GM12864 (cell line): ENCODE results near the gene IGFN1.
"Not testable (repeated sequence)": the region's sequence is repeated elsewhere in the genome, so short reads cannot be mapped to it uniquely, and the experiment has no call there.

Experiments
- DNase-seq: peaks from one replicate; pipeline ENCODE4 v3.0.0-alpha.2; 2011; ENCODE audit warnings: low read depth
- H3K4me3 ChIP-seq: 2 replicates; pipeline ENCODE4 v1.5.1; 2011; ENCODE audit warnings: mild to moderate bottlenecking, low read depth, low read length, control low read depth
- TF ChIP-seq, protein P1 (sequence below): IDR thresholded peaks from 2 replicates; pipeline ENCODE4 v1.5.1; 2011; ENCODE audit warnings: low read depth, mild to moderate bottlenecking, moderate library complexity, low read length, control low read depth, inconsistent platforms; ENCODE audit errors: missing control alignments

The IGFN1 gene

DNA sequence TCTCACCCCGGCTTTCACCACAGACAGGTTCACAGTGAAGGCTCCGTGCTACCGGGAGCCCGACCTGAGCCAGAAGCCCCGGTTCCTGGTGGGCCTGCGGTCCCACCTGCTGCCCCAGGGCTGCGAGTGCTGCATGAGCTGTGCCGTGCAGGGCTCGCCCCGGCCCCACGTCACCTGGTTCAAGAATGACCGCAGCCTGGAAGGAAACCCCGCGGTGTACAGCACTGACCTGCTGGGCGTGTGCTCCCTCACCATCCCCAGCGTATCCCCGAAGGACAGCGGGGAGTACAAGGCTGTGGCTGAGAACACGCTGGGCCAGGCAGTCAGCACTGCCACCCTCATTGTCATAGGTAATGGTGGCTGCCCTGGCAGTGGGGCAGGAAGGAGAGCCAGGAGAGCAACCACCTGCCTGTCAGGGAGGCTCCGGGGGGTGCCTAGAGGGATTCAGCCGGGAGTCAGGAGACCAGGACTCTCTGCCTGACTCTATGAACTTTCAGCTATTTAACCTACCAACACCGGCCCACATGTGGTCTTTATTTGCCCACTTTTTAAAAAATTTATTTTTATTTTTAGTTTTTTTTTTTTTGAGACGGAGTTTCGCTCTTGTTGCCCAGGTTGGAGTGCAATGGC is 36.4 kb downstream of the IGFN1 start:
- TF ChIP-seq, protein P1, sequence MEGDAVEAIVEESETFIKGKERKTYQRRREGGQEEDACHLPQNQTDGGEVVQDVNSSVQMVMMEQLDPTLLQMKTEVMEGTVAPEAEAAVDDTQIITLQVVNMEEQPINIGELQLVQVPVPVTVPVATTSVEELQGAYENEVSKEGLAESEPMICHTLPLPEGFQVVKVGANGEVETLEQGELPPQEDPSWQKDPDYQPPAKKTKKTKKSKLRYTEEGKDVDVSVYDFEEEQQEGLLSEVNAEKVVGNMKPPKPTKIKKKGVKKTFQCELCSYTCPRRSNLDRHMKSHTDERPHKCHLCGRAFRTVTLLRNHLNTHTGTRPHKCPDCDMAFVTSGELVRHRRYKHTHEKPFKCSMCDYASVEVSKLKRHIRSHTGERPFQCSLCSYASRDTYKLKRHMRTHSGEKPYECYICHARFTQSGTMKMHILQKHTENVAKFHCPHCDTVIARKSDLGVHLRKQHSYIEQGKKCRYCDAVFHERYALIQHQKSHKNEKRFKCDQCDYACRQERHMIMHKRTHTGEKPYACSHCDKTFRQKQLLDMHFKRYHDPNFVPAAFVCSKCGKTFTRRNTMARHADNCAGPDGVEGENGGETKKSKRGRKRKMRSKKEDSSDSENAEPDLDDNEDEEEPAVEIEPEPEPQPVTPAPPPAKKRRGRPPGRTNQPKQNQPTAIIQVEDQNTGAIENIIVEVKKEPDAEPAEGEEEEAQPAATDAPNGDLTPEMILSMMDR, result no peak
- no peak overlapping the region for H3K4me3 ChIP-seq
- no peak for DNase-seq

DNA sequence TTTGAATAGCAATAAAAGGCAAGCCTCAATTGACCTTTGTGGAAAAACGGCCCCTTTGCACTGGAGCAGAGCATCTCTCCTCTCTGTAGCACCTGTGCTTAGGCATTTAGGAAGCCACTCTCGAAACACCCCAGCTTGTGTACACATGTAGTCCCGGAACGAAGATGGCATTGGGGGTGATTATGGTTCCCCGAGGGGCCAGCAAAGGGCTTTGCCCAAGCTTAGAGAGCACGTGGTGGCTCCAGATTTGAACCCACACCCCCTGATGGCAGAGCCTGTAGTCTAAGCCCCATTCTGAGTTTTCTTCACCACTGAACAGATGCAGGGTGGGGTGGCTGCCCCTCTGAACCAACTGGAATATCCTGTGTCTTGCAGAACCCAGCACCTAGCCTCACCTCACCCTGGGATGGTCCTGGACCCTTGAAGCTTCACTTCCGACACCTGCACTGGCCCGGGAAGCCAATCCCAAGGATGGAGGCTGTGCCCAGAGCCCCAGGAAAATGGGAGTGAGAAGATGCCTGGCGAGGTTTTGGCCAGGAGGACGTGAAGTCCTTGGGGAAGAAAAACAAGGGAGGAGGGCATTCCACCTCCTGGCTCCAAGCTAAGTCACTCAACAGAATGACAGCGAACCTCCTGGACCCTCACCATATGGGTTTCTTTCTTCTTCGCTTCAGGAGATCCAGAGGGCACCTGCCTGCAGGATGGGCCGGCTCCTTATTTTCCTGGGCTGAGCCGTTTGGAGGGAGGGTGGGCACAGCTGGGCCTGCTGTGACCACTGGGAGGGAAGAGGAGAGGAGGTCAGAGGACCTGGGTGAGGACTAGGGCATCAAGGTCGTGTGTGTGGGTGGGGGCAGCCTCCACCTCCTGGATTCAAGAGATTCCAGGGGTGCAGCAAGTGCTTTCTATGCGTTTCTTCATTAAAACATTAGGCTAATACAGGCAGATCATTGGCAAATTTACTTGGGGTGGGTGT is 37.7 kb downstream of the IGFN1 start:
- TF ChIP-seq, protein P1, result no peak
- no peak overlapping the region for H3K4me3 ChIP-seq
- no peak for DNase-seq

DNA sequence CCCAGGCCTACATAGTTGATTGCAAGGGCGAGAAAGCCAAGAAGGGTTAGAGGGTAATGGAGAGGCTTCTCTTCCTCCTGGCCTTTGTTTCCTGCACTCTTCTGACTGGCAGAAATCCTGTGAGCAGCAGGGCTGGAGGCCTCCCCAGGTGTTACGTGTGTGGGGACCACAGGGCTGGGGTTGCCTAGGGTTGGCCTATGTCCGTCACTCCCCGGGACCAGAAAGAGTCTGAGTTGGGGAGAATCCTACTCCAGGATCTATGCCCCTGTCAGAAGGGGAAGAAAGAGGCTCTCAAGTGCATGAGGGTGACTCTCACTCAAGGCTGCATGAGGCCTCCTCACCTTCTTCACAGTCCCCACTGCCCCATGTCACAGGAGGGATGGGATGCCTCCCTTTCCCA is 38.5 kb downstream of the IGFN1 start:
- no peak overlapping the region for H3K4me3 ChIP-seq
- no peak for DNase-seq
- TF ChIP-seq, protein P1, result no peak

DNA sequence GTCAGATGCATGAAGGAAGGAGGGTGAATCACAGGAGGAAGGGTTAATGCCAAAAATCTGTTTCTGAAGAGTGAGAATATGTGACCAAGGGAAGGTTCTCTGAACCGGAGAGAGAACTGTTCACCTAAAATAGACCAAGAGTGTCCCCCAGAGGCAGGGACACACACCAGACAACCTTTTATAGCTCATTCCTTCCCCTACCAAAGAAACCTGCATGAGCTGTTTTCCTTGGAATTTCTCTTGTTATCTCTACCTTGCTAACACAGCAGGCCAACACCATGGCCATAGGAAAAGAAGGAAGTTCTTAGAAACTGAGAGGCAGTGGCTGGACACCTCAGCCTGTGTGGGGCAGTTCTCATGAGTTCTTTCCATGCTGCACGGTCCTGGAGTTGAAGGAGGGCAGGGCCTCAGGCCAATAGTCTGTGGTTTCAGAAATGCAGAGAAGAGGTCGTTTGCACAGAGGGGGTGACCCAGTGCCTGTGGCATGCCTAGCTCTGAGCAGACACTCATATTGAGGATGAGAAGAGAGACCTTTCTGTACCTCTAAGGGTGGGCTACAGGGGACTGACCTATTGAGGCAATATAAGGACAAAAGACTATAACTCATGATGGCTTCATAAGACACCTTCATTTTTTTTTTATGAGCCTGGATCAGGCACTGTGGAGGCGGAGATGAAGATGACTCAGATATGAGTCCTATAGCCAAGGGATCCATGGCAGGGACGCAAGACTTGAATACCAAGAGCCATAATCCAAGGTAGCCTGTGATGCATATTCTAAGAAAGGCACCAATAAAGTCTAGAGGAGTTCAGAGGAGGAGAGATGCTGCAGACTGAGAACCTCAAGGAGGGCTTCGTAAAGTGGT is 39.4 kb downstream of the IGFN1 start:
- TF ChIP-seq, protein P1, result no peak
- H3K4me3 ChIP-seq, result no peak overlapping the region
- no peak for DNase-seq

DNA sequence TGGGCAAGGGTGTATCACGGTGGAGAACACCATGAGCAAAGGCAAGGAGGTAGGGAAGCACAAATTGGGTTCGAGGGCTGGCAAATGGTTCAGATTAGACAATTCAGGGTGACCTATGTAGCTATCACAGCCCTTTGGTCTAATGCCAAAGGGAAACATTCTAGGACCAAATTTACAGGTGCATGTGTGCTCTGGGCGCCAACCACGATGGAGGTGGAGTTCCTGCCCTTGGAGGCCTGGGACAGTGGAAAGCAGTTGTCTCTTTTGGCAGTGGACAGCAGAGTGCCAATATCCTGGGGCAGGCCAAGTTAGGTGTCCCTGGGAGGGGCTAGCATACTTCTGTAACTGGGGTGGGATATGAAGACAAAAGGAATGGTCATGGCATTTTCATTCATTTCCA is 40.1 kb downstream of the IGFN1 start:
- no peak for DNase-seq
- H3K4me3 ChIP-seq, result no peak overlapping the region
- TF ChIP-seq, protein P1, result no peak

DNA sequence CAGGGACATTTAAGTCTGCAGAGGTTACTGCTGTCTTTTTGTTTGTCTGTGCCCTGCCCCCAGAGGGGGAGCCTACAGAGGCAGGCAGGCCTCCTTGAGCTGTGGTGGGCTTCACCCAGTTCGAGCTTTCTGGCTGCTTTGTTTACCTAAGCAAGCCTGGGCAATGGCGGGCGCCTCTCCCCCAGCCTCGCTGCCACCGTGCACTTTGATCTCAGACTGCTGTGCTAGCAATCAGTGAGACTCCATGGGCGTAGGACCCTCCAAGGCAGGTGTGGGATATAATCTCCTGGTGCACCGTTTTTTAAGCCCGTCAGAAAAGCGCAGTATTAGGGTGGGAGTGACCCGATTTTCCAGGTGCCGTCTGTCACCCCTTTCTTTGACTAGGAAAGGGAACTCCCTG is 49.0 kb downstream of the IGFN1 start:
- not testable (repeated sequence) for DNase-seq, H3K4me3 ChIP-seq

DNA sequence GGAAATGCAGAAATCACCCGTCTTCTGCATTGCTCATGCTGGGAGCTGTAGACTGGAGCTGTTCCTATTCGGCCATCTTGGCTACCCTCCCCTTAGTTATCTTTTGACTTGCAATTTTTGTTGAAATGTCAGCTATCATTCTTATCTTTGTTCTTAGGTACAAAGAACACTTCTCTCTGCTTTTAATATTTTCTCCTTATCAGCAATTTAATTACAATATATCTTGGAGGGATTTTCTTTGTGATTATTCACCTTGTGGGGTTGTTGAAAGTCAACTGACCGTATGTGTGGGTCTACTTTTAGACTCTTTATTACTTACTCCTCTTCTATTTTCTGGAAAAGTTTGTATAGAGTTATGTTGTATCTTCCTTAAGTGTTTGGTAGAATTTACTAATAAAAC is 49.5 kb downstream of the IGFN1 start:
- TF ChIP-seq, protein P1, result no peak
- H3K4me3 ChIP-seq, result no peak overlapping the region

More for the DNA sequence above, 49.5 kb downstream of the IGFN1 start:
- DNase-seq, result no peak
